HG03039 (cell line): ENCODE results near the gene SH3TC1.

Source experiments
- ATAC-seq: cut with Tn5 transposase; IDR thresholded peaks from one replicate; pipeline ENCODE4 v1.9.1; 2021; ENCODE audit warnings: mild to moderate bottlenecking, moderate library complexity; ENCODE audit not compliant: unreplicated experiment

Gene SH3TC1

GRCh38 chr4:8198906-8199593 lies at the start of gene SH3TC1:
Gene SH3TC1, plus strand, starts transcription at chr4:8199290. Its CDS starts 5,905 bp downstream, at chr4:8205195.
- ATAC-seq: peak; percentile 79

- no peak for ATAC-seq
These were observed 49.4 kb upstream of the SH3TC1 start for GRCh38 chr4:8149664-8150063.

DNA sequence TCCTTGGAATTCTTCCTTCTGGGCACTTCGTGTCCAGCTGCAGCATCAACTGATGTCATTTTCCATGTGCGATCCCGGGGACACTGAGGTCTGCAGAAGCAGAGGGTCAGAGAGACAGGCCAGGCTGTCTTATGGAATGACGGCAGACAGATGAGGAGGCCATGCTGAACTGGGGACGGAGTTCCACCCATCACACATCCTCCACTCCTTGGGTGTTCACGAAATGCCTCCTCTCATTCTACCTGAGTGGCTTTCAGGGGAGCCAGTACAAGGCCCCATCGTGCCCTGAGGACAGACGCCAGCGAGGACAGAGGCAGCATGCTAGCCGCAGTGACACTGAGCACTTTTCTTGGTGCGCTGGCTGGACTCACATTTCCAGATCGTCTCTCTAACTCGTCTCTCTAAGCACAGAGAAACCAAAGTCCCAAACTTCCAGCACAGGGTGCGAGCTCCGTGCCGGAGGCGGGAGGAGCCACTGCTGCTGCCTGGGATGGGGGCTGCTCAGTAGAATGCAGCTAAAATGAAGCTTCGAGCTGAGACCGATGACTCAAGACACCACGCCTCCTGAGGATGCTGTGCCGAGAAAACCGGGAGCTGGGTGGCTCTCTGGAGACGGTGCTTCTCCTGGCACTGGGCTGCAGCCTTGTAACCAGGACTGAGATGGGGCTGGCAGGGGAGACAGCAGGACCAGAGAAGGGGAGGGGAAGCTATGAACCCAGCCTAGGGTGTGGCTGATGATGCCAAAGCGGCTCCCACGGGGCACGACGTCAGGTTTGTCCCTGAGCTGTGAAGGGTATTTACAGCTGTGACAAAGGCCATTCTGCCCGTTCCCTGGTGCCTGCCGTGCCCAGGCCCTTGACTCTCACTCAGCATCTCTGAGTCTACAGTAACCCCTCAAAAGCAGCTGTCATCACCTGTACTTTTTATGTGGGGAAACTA lies 48.7 kb upstream of the SH3TC1 start:
- no peak for ATAC-seq

GRCh38 chr4:8151165-8151650 lies 47.9 kb upstream of the SH3TC1 start:
- no peak for ATAC-seq

GRCh38 chr4:8152090-8152864 lies 46.8 kb upstream of the SH3TC1 start:
- ATAC-seq: no peak

DNA sequence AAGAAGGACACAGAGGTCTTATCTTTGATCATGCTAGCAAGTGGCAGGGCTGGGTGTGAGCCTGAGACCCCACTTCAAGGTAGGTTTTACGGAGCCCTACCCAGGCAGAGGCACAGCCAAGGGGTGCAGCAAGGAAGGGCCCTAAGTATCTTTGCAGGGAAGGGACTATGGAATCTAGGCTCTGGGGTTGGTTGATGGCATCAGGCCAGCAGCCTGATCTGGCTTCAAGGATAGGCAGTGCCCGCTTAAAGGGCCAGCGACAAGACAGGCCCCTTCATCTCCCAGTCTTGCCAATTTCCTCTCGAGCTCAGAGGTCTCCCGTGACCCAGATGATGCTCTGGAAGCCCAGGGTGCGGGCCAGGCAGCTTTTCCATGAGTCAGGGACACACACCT lies 46.2 kb upstream of the SH3TC1 start:
- no peak for ATAC-seq

- ATAC-seq: no peak
These were observed 45.6 kb upstream of the SH3TC1 start for GRCh38 chr4:8153441-8153840.

DNA sequence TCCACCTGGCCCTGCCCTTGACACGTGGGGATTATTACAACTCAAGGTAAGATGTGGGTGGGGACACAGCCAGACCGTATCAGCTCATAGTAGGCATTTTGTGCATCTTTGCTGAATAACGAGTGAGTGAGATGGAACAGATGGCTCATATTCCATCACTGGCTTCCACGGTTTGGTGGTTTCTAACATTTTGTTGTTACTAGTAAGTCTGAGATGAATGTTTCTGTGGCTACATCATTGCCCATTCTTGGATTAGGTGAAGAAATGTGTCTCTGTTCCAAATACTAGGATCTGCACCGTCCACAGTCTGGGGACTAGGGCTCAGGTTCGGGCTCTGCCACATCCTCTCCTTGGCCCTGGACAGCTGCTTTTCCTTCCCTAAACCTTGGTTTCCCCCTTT lies 44.0 kb upstream of the SH3TC1 start:
- no peak for ATAC-seq

DNA sequence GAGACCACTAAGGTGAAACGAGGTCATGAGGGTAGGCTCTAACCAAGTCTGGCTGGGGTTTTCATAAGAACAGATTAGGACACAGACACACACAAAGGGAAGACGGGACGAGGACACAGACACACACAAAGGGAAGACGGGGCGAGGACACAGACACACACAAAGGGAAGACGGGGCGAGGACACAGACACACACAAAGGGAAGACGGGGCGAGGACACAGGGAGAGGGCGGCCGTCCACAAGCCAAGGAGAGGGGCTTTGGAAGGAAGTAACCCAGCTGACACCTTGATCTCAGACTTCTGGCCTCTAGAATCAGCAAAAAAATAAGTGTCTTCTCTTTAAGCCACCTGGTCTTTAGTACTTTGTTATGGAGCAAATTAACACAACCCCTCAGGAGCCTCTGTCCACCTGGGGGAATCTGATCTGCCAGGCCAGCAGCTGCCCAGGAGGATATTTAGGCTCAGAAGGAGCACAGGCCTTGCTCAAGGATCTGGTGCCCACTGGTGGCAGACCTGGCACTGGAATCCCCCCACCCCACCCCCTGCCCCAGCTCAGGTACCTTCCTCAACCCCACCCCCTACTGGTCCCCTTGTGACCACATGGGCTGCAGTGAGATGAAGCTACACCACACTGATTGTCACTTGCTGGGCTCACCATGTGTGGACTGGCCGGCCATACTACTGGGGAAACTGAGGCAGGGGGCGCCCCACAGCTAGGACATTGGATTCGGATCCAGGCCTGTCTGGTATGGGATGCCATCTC lies 43.2 kb upstream of the SH3TC1 start:
- ATAC-seq: no peak

GRCh38 chr4:8156617-8157016 lies 42.5 kb upstream of the SH3TC1 start:
- no peak for ATAC-seq

GRCh38 chr4:8157496-8157895 lies 41.6 kb upstream of the SH3TC1 start:
- ATAC-seq: no peak

- ATAC-seq: no peak
These were observed 41.0 kb upstream of the SH3TC1 start for GRCh38 chr4:8157944-8158709.

DNA sequence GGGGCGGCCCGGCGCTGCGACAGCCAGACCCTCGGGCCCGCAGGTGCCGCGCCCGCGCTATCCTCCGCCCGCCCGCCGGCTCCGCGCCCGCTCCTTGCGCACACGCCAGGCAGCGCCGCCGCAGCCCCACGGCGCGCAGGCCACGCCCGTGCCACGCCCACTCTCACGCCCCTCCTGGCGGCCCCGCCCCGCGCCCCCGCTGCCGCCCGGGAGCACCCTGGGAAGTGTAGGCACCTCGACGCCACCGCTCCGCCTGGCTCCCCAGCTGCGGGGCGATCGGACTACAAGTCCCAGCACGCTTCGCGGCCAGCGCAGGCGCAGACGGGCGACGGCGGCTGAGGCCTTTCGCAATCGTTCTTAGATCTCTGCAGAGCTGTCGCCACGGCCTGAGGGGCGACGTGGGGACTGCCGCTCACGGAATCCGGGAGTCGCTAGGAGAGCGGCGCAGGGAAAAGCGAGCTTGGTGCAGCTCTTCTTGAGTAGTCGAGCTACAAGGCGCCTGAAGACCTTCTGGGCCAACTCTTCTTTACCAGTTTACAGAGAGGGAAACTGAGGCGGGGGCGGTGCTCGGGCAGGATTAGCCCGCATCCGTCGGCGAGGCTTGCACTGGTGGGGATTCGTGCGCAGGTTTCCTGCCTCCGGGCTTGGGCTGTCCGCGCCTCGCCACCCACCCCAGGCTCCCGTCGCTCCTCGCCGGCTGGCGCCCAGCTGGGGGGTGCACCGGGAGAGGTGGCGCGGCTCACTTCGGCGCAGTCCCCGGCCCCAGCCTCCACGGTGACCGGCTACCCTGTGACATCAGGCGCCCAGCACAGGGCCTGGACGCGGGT lies 40.2 kb upstream of the SH3TC1 start, which contains the start of gene ABLIM2:
ABLIM2 (minus strand) TSS at position 104 of the 827 bp plus-strand sequence. CDS start 124 bp downstream, outside the sequence.
- ATAC-seq: peak; percentile 97

GRCh38 chr4:8159537-8160232 lies 39.4 kb upstream of the SH3TC1 start:
- ATAC-seq: no peak

DNA sequence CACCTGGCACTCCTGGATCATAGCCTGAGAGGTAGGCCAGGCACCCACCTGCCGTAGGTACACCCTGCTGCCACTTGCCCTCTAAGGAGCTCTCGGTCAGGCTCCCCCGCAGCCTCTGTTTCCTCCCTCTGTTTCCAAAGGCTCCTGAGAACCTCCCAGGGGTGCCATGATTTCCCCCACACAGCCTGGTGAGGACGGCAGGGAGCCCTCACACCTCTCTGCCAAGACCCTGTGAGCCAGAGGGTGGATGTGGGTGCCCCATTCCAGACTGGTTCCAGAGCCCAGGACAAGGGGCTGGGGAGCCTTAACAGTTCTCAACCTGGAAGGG lies 38.9 kb upstream of the SH3TC1 start:
- ATAC-seq: no peak

DNA sequence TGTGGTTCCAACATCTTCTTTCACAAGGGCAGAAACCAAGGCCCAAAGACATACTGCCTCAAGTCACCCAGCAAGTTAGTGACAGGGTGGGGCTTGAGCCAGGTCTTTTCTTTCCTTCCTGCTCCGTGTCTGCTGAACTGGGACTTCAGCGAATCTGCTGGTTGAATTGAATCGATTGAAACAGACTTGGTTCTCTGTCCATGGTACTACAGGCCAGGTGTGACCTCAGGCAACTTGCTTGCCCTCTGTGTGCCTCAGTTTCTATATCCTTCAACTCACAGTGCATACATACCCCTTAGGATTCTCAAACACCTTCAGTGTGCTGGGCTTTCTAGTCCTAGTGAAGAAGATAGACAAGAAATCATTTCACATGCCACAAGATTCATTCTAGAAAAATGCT lies 38.5 kb upstream of the SH3TC1 start:
- ATAC-seq: no peak

GRCh38 chr4:8162625-8163024 lies 36.5 kb upstream of the SH3TC1 start:
- no peak for ATAC-seq

- no peak for ATAC-seq
These were observed 36.1 kb upstream of the SH3TC1 start for GRCh38 chr4:8163026-8163425.
